SU-DHL-6 (cell line): ENCODE results near the gene CNPY3.

Experiments
- H2AFZ ChIP-seq: fragments of 200-600 bp; sonication (generic); 2 replicates; pipeline ENCODE4 v1.6.1; 2014; ENCODE audit warnings: low read depth, mild to moderate bottlenecking, moderate library complexity, mixed read lengths, antibody characterized with exemption, low read length; ENCODE audit not compliant: severe bottlenecking
- H3F3A ChIP-seq: fragments of 200-600 bp; shearing (Covaris generic); 2 replicates; pipeline ENCODE4 v1.6.0; 2016; ENCODE audit warnings: antibody characterized with exemption, mild to moderate bottlenecking; ENCODE audit not compliant: insufficient read depth
- H3K27ac ChIP-seq: fragments of 200-600 bp; sonication (generic); 2 replicates; pipeline ENCODE4 v1.5.1; 2016; ENCODE audit warnings: low read depth, mild to moderate bottlenecking, low read length, moderate library complexity, mixed read lengths
- H3K27me3 ChIP-seq: fragments of 200-600 bp; sonication (generic), shearing (Covaris generic); 2 replicates; pipeline ENCODE4 v1.6.0; 2014; ENCODE audit warnings: mild to moderate bottlenecking, low read length
- H3K36me3 ChIP-seq: fragments of 200-600 bp; sonication (generic); 2 replicates; pipeline ENCODE4 v1.6.1; 2014; ENCODE audit warnings: mild to moderate bottlenecking, low read length, mixed read lengths
- H3K4me2 ChIP-seq: fragments of 300-600, 200-600 bp; shearing (Covaris generic), sonication (generic); 2 replicates; pipeline ENCODE4 v1.6.0; 2014; ENCODE audit warnings: low read length, low read depth, mild to moderate bottlenecking; ENCODE audit not compliant: poor library complexity, severe bottlenecking
- H3K4me3 ChIP-seq: fragments of 200-600 bp; sonication (generic); 2 replicates; pipeline ENCODE4 v1.5.1; 2014; ENCODE audit warnings: antibody characterized with exemption, low read length, mild to moderate bottlenecking, mixed read lengths; ENCODE audit not compliant: insufficient read depth, poor library complexity, severe bottlenecking
- H3K79me2 ChIP-seq: fragments of 200-600 bp; sonication (generic); 2 replicates; pipeline ENCODE4 v1.6.1; 2014; ENCODE audit warnings: mild to moderate bottlenecking, low read length, moderate library complexity; ENCODE audit not compliant: insufficient read depth
- H3K9ac ChIP-seq: fragments of 200-600 bp; sonication (generic); 2 replicates; pipeline ENCODE4 v1.7.0; 2014; ENCODE audit warnings: mild to moderate bottlenecking, low read length
- H3K9me2 ChIP-seq: fragments of 200-600 bp; sonication (generic); replicated peaks from 2 replicates; pipeline ENCODE4 v1.6.1; 2014; ENCODE audit warnings: low read length; ENCODE audit not compliant: insufficient read depth
- H3K9me3 ChIP-seq: fragments of 200-600 bp; sonication (generic); 2 replicates; pipeline ENCODE4 v1.6.1; 2014; ENCODE audit warnings: low read length, mixed read lengths; ENCODE audit not compliant: insufficient read depth
- H4K20me1 ChIP-seq: fragments of 200-600 bp; sonication (generic); 2 replicates; pipeline ENCODE4 v1.6.1; 2014; ENCODE audit warnings: low read depth, mild to moderate bottlenecking, antibody characterized with exemption, low read length, moderate library complexity, mixed read lengths
- EZH2phosphoT487 ChIP-seq: fragments of 200-600 bp; sonication (generic), shearing (Covaris generic); conservative IDR thresholded peaks from 2 replicates; pipeline ENCODE4 v1.6.1; 2018; ENCODE audit warnings: mild to moderate bottlenecking, antibody characterized with exemption, low read length, moderate library complexity, mixed read lengths
- TF ChIP-seq, protein P1 (sequence below): fragments of 200-600 bp; sonication (generic); IDR thresholded peaks from one replicate; pipeline ENCODE4 v1.5.1; 2017; ENCODE audit warnings: antibody characterized with exemption, mild to moderate bottlenecking, low read length, moderate library complexity; ENCODE audit not compliant: insufficient read depth, poor library complexity, severe bottlenecking

The CNPY3 gene

GRCh38 chr6:42968126-42968701 lies 38.9 kb downstream of the CNPY3 start:
- Histone ChIP-seq H3K9ac (no peak overlapping the region), H3K9me3 (no peaks in the 10 kb centered on the region), H2AFZ (no peak overlapping the region), H3K4me3 (no peak overlapping the region), H3K4me2 (no peak overlapping the region), H3K9me2 (no peaks in the 10 kb centered on the region), H3K27ac (no peak overlapping the region), H4K20me1 (no peaks in the 10 kb centered on the region), H3K36me3 (no peaks in the 10 kb centered on the region), H3K79me2 (no peaks in the 10 kb centered on the region), H3F3A (no peaks in the 10 kb centered on the region), H3K27me3 (no peaks in the 10 kb centered on the region)
- TF ChIP-seq EZH2phosphoT487 = no peak
- TF ChIP-seq, protein P1, sequence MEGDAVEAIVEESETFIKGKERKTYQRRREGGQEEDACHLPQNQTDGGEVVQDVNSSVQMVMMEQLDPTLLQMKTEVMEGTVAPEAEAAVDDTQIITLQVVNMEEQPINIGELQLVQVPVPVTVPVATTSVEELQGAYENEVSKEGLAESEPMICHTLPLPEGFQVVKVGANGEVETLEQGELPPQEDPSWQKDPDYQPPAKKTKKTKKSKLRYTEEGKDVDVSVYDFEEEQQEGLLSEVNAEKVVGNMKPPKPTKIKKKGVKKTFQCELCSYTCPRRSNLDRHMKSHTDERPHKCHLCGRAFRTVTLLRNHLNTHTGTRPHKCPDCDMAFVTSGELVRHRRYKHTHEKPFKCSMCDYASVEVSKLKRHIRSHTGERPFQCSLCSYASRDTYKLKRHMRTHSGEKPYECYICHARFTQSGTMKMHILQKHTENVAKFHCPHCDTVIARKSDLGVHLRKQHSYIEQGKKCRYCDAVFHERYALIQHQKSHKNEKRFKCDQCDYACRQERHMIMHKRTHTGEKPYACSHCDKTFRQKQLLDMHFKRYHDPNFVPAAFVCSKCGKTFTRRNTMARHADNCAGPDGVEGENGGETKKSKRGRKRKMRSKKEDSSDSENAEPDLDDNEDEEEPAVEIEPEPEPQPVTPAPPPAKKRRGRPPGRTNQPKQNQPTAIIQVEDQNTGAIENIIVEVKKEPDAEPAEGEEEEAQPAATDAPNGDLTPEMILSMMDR = no peak

- no peaks in the 10 kb centered on the region for H3K9me3 ChIP-seq
- no peak overlapping the region for H3K4me2 ChIP-seq
- H3K79me2 ChIP-seq = no peaks in the 10 kb centered on the region
- no peaks in the 10 kb centered on the region for H3F3A ChIP-seq
- no peak overlapping the region for H3K4me3 ChIP-seq
- no peaks in the 10 kb centered on the region for H4K20me1 ChIP-seq
- no peaks in the 10 kb centered on the region for H3K9me2 ChIP-seq
- no peaks in the 10 kb centered on the region for H3K36me3 ChIP-seq
- H3K27me3 ChIP-seq = no peaks in the 10 kb centered on the region
- no peak overlapping the region for H3K9ac ChIP-seq
- H3K27ac ChIP-seq = no peak overlapping the region
- H2AFZ ChIP-seq = no peak overlapping the region
- no peak for TF ChIP-seq EZH2phosphoT487
- TF ChIP-seq, protein P1 = no peak
Measured at GRCh38 chr6:42968783-42969182, 39.5 kb downstream of the CNPY3 start.

DNA sequence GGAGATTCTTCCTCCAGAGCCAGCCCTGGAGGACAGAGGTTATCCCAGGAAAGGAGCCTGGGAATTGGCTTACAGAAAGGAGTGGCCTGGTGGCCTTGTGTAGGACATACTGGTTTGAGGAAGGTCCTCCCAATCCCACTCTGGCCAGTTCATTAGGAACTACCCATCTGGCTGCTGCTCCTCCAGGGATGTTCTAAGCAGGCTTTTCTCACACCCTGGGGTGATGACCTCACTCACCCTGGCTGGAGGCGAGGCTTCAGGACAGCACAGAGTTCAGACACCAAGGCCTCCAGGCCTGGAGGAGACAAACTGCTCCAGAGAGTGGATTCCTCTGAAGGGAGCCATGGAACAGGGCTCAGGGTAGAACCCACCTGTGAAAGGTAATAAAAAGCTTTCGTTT lies 40.2 kb downstream of the CNPY3 start:
- Histone ChIP-seq H3K9me2 (no peaks in the 10 kb centered on the region), H3K4me2 (no peak overlapping the region), H2AFZ (no peak overlapping the region), H3K9ac (no peak overlapping the region), H3K4me3 (no peak overlapping the region), H3K79me2 (no peaks in the 10 kb centered on the region), H3K27me3 (no peaks in the 10 kb centered on the region), H3K36me3 (no peaks in the 10 kb centered on the region), H4K20me1 (no peaks in the 10 kb centered on the region), H3F3A (no peaks in the 10 kb centered on the region), H3K27ac (no peak overlapping the region), H3K9me3 (no peaks in the 10 kb centered on the region)
- TF ChIP-seq, protein P1 = no peak
- no peak for TF ChIP-seq EZH2phosphoT487
